ENCODE data around the gene ACTRT2.

DNA sequence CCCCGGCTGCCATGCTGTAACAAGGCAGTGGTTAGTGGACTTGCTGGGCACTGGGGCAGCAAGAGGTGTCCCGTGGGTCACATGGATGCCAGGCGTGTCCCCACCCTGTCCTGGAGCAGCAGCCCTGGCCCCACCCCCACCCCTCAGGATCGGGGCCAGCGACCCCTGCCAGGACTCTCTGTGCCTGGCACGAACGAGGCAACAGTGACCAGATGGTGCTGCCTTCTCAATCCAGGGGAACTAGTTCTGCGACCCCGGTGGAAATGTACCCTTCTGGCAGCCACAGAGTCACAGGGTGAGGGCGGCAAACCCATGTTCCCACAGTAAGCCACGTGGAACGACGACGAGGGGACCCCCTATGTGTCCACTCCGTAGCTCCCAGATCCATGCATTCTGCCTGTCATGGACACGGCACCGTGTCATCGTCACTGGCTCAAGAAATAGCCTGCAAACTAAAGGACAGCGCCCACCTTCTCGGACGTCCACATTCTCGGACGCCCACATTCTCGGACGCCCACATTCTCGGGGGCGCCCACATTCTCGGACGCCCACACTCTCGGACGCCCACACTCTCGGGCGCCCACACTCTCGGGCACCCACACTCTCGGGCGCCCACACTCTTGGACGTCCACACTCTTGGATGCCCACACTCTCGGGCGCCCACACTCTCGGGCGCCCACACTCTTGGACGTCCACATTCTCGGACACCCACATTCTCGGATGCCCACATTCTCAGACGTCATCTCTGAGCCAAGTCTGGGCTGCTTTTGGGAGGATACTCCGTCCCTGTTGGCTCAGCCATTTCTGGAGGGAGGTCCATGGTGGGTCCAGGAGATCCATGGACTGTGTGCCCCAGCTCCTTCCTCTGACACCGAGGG is 19.6 kb upstream of the ACTRT2 start:
- no peak for TF ChIP-seq POLR2AphosphoS5 (IDR thresholded peaks at IDR 0.05)
- TF ChIP-seq, protein P1, sequence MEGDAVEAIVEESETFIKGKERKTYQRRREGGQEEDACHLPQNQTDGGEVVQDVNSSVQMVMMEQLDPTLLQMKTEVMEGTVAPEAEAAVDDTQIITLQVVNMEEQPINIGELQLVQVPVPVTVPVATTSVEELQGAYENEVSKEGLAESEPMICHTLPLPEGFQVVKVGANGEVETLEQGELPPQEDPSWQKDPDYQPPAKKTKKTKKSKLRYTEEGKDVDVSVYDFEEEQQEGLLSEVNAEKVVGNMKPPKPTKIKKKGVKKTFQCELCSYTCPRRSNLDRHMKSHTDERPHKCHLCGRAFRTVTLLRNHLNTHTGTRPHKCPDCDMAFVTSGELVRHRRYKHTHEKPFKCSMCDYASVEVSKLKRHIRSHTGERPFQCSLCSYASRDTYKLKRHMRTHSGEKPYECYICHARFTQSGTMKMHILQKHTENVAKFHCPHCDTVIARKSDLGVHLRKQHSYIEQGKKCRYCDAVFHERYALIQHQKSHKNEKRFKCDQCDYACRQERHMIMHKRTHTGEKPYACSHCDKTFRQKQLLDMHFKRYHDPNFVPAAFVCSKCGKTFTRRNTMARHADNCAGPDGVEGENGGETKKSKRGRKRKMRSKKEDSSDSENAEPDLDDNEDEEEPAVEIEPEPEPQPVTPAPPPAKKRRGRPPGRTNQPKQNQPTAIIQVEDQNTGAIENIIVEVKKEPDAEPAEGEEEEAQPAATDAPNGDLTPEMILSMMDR (IDR thresholded peaks at IDR 0.05), result no peak
- TF ChIP-seq EP300 (IDR thresholded peaks at IDR 0.05), result no peak
- no peak for TF ChIP-seq POLR2A (IDR thresholded peaks at IDR 0.05)

Measured in gastroesophageal sphincter (tissue), 3 donors.